ENCODE data around the gene APOL3.
A peak's percentile ranks its signal among the peaks of the same experiment; 100 is the strongest.
"Not testable (repeated sequence)": the region's sequence is repeated elsewhere in the genome, so short reads cannot be mapped to it uniquely, and the experiment has no call there.

Gene APOL3

GRCh38 chr22:36160499-36160942 lies at the start of gene APOL3:
TSS of gene APOL3 (minus strand) at chr22:36160755. CDS start at chr22:36149055, 11,700 bp downstream.
- DNase-seq: peak; percentile 59

DNA sequence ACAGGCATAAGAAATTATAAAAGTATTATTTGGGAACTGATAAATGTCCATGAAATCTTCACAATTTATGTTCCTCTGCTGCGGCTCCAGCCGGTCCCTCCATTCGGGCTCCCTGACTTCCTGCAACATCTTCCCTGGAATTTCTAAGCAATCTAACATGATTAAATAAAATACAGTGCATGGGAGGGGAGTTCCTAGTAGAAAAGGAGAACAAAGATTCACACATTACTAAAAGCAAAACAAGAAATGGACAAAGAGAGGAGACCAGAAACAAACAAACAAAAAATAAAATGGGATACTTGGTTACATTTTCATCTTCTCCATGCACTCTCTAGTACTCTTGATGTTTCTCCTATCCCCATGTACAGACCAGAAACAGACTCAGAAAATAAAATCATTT lies 49.7 kb upstream of the APOL3 start:
- no peak for DNase-seq

DNA sequence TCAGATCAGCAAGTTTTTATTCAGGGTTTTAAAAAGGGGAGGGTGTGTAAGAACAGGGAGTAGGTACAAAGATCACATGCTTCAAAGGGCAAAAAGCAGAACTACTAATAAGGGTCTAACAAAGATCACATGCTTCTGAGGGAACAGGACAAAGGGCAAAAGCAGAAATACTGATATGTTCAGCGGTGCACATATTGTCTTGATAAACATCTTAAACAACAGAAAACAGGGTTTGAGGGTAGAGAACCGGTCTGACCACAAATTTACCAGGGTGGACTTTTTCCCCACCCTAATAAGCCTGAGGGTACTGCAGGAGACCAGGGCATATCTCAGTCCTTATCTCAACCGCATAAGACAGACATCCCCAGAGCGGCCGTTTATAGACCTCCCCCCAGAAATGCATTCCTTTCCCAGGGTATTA lies 48.9 kb upstream of the APOL3 start:
- DNase-seq: not testable (repeated sequence)

- DNase-seq: no peak
These were observed 48.4 kb upstream of the APOL3 start for GRCh38 chr22:36208914-36209313.

DNA sequence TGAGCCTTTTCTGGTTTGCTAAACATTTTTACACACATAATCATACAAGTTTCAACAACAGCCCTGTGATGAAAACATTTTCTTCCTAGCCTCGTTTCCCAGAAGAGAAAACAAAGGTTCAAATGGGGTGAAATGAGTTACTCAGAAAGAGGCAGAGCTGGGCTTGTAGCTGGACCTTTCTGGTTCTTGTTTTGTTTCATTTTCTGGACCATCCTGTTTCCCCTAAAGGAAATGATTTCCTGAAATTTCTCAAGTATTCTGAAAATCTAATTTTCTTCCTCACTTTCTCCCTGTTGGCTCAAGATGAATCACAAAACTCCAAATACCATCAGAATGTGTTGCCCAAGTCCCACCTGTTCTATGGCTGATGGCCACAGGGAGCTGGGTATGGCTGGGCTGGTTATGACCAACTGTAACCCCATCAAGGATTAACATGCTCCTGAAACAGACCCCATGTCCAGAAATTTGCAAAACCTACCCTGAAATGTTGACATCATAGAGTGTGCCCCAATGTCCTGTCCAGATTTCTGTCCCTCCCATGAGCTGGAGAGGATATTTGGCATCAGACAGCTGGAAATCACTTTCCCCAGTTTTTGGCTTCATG lies 47.7 kb upstream of the APOL3 start:
- DNase-seq: no peak

- no peak for DNase-seq
These were observed 45.7 kb upstream of the APOL3 start for GRCh38 chr22:36206255-36206654.

GRCh38 chr22:36205573-36205972 lies 45.0 kb upstream of the APOL3 start:
- not testable (repeated sequence) for DNase-seq

DNA sequence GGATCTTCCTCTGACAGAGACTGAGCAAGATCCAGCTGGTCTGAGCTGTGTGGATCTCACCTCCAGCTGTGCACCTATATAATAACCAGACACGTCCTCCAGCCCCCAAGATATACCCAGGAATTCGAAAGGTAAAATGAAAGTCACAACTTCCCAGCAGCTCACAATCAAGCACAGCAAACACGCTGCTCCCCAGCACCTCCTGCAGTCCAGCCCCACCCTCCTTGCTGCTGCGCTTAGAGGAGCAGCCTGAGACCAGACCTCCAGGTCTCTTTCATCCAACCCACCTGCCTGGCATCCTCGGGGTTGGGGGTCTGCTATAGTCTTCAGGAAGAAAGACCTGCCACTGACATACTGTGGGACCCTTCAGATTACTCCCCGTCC lies 44.1 kb upstream of the APOL3 start:
- no peak for DNase-seq

- no peak for DNase-seq
These were observed 43.6 kb upstream of the APOL3 start for GRCh38 chr22:36204001-36204631.

GRCh38 chr22:36203441-36203840 lies 42.9 kb upstream of the APOL3 start:
- DNase-seq: not testable (repeated sequence)

GRCh38 chr22:36202906-36203305 lies 42.4 kb upstream of the APOL3 start:
- DNase-seq: not testable (repeated sequence)

DNA sequence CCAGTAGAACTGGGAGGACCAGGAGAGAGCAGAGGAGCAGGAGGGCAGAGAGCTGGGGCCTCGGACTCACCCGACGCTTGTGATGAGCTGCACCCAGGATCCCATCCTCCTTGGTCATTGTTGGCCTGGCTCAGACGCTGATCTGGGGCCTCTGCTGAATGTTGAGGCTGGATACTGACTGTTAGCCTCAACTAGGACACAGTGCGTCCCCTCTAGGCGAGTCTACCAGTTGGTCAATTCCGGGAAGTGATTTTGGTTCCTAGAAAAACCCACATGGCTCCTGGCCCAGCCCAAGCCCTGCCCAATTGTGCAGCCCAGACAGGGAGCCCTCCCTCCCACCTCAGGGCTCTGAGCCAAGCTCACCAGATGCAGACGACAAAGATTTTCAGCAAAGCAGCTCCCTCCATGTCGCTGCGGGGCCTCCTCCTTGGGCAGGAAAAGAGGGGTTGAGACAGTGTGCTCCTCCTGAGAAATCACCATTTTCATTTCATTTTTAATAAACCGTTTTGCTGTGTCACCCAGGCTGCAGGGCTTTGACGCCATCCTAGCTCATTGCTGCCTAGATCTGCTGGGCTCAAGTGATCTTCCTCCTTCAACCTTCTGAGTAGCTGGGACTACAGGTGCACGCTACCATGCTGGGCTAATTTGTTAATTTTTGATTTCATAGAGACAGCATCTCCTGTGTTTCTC lies 41.2 kb upstream of the APOL3 start, which contains the start of gene APOL4:
Gene APOL4, minus strand, starts transcription at position 180 of the 690 bp plus-strand sequence. Its CDS starts 75 bp downstream, at position 105.
- DNase-seq: no peak

- DNase-seq: not testable (repeated sequence)
These were observed 40.5 kb upstream of the APOL3 start for GRCh38 chr22:36201025-36201424.

- DNase-seq: no peak
These were observed 38.5 kb upstream of the APOL3 start for GRCh38 chr22:36199001-36199551.

DNA sequence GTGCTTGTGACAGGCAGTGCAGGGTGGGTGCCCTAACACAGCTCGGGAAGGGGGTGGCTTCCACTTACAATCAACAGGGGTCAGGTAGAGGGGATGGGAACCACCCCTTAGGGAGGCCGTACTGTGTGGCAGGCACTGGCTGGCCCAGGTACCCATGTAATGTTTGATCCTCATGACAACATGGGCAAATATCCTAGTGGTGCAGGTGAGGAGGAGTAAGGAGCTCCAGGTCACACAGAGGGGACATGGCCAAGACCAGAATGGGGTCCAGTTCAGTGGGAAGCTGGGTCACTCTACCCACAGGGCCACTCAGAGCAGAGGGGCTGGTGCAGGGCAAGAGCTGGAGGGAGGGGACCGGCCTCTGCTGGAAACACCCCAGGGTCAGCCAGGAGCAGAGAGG lies 38.0 kb upstream of the APOL3 start:
- DNase-seq: no peak

DNA sequence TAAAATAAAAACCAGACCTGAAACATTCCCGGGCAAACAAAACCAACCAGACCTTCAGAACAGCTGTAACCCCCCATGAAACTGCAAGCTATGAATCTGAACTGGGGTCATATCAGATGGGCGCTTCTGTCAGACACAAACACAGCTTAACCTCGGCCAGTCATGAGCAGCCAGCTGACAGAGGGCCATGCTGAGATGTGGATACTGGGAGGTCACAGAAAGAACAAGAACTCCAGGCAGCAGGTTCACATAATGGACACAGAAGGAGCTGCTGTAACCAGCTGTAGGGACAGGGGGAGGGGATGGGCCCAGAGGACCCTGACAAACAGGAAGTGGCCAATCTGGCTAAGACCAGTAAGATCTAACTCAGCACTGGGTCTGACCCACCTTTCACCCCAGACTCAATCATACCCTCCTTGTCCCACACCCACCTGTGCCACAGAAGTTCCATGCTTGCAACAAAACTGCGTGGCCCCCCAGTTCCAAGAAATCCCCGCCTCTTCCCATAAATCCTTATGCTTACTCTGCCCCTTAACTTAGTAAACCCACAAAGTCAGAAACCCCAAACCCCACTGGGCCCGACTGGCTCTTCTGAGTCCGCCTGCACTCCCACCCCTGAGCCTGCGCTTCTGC lies 37.1 kb upstream of the APOL3 start:
- peak; percentile 68 for DNase-seq

- no peak for DNase-seq
These were observed 36.5 kb upstream of the APOL3 start for GRCh38 chr22:36197065-36197440.

GRCh38 chr22:36196254-36197064 lies 35.9 kb upstream of the APOL3 start:
- DNase-seq: no peak

GRCh38 chr22:36194971-36195370 lies 34.4 kb upstream of the APOL3 start:
- no peak for DNase-seq

DNA sequence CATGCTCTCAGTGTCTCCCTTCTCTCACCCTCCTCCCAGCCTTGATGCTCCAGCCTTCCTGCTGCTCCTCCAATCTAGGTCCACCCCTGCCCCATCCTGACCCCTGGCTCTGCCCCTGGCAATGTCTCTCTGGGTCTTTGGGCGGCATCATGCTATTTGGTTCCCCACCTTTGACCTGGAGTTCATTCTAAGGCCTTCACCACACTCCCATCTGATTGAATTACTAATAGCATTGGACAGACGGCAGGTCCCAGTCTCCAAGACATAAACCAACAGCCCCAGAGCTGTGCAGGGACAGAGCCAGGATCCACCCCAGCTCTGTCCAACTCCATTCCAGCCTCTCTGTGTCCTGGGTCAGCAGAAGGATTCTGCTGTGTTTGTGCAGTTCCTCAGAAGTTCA lies 33.8 kb upstream of the APOL3 start:
- no peak for DNase-seq

- DNase-seq: no peak
These were observed 33.0 kb upstream of the APOL3 start for GRCh38 chr22:36193577-36193976.

DNA sequence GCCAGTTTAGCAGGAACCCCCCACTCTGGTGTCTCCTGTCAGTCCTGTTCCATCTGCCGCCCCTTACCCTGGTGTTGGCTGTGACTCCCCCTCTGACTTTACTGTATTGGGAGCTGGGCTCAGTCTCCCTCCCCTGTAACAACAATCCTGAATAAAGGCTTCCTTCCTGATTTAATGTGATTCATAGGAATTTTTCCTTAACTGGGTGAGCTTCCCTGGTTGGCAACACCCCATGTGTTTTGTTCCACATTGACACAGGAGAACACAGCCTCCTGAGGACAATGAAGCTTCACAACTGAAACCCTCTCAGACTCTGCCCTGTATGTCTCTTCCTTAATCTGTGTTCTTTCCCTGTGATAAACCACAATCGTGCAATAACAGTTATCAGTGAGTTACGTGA lies 32.6 kb upstream of the APOL3 start:
- DNase-seq: no peak

All from activated CD8-positive, alpha-beta memory T cell treated with anti-CD3 and anti-CD28 coated beads, Interleukin-2, amount 50 U/mL, for 48 hours (primary cell).